GM21529 (cell line): ENCODE data around the gene ZNF662.

Source experiments
- ATAC-seq: cut with Tn5 transposase; IDR thresholded peaks from one replicate; pipeline ENCODE4 v1.9.1; 2021; ENCODE audit not compliant: unreplicated experiment

The ZNF662 gene

DNA sequence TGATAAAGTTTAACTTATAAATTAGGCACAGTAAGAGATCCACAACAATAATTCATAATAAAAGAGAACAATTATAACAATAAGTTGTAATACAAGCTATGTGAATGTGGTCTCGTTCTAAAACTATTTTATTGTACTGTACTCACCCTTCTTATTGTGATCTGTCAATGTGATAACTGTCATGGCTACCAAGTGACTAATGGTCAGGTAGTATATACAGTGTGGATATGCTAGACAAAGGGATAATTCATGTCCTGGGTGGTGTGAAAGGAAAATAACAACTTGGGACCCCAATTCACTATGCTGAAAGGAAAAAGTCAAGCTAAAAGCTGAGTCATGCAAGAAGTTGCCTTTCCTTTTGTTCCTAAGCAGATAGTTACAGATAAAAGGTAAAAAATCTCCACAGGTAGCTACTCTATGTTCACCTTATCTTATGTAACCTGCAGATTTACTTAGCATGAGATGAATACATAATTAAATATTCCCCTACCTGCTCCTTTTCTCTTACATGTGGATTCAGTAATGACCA is 19.6 kb upstream of the ZNF662 start:
- no peak for ATAC-seq

DNA sequence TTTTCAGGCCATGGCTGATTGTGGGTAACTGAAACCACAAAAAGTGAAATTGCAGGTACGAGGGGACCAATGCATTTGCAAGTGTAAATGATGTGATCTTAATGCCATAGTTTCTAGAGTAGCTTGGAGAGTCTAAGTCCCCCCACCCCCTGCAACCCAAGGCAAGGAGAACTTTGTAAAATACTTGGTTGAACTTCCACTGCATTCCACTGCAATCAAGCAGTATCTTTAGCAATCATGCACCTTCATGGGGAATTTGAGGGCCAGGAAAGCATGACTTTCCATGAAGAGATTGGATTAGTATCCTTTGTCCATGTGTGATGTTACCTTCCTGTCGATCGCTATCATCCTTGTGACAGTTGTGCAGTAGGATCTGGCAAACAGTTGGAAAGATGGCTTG is 18.9 kb upstream of the ZNF662 start:
- ATAC-seq = no peak

DNA sequence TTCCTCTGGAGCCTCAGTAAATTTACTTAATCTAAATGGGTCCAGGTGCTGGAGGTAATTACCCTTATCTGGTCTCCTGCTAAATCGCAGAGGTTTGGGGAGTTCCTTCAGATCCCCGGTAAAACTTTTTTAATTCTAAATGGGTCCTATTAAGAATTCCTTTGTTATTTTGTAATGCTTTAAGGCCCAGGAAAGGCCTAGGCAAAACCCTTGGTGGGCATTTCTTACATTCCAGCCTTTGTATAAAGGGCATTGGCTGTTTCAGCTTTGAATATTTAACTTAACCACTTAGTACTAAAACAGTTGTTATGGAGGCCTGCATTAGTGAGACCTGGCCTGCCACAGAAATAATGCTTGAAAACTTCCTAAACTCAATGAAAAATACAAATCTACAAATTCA is 14.9 kb upstream of the ZNF662 start:
- no peak for ATAC-seq

DNA sequence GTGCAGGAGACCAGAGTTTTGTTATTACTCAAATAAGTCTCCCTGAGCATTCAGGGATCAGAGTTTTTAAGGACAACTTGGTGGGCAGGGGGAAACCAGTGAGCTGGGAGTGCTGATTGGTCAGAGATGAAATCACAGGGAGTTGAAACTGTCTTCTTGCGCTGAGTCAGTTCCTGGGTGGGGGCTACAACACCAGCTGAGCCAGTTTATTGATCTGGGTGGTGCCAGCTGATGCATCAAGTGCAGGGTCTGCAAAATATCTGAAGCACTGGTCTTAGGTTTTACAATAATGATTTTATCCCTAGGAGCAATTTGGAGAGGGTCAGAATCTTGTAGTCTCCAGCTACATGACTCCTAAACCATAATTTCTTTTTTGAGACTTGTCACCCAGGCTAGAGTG is 13.8 kb upstream of the ZNF662 start:
- ATAC-seq = no peak

DNA sequence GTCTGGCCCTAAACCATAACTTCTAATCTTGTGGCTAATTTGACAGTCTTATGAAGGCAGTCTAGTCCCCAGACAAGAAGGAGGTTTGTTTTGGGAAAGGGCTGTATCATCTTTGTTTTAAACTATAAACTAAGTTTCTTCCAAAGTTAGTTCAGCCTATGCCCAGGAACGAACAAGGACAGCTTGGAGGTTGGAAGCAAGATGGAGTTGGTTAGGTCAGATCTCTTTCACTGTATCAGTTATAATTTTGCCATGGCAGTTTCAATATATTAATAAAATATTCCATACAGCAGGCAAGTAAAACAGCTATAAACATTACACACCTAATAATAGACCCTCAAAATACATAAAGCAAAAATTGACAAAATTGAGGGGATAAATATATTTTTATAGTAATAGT is 13.1 kb upstream of the ZNF662 start:
- no peak for ATAC-seq

DNA sequence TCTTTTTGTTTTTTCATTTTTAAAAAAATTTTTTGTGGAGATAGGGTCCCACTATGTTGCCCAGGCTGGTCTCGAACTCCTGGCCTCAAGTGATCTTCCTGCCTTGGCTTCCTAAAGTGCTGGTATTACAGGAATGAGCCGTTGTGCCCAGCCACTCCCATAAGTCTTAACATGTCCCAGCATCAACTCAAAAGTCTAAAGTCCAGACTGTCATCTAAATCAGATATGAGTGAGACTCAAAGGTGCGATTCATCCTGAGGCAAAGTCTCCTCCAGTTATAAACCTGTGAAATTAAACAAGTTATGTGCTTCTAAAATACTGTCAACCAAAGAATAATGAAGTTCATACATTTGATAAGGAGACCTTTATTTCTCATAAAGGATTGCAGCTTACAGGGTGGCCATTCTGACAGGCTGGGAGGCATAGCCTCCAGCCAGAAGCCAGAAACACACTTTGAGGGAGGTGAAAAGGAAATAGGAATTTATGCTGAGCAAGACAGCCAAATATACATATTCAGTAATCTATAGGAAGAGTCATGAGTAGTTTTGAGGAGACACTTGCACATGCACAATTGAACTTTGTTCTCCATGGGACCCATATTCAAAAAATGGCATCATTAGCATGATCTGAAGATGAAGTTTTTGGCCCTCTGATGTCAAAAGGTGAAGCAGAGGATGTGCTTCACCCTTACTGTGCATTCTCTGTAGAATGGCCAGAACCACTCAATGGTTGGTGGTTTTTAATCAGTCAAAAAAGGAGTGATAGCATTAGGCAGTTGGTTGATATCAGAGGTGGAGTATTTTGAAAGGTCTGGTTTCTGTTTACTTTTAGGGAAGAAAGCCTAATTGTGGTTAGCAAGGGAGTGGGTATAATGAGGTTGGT is 11.0 kb upstream of the ZNF662 start:
- no peak for ATAC-seq

DNA sequence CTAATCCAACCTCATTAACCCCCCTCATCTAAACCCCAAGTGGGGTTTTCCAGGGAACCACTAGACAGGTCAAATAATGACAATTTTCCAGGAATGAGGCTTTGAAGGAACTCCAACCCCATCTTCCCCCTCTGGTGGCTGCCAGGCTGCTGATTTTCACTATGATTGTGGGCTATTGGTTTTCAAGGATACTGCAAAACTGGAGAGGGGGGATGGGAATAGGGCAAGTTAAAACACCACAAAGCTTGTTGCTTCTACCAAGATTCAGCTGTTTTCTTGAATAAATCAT is 10.4 kb upstream of the ZNF662 start:
- no peak for ATAC-seq

DNA sequence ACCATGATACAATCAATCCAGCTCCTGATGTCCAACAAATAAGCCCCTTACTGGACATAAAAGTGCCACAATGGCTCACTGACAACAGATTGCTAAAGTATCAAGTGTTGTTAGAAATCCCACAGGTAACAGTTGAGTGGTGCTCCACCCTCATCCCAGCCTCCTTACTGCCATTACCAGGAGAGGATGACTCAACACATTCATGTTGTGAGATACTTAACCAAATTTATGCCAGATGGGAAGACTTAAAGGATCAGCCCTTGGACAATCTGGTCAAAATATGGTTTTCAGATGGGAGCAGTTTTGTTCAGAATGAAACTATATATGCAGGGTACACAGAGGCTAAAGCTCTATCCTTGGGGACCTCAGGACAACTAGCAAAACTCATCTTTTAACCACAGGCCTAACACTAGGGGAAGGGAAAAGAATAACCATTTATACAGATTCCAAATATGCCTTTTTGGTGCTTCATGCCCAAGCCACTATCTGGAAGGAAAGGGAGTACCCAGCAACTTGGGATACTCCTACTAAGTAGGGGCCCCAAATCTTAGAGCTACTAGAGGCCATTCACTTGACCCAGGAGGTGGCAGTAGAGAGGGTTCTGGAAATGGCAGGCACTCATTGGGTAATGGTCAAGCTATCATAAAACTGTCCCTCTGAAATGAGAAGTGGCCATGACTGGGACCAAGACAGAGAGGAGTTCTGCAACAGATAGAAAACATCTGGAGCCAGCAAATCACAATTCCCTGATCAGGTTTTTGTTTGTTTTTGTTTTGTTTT is 6.9 kb upstream of the ZNF662 start:
- ATAC-seq = no peak

DNA sequence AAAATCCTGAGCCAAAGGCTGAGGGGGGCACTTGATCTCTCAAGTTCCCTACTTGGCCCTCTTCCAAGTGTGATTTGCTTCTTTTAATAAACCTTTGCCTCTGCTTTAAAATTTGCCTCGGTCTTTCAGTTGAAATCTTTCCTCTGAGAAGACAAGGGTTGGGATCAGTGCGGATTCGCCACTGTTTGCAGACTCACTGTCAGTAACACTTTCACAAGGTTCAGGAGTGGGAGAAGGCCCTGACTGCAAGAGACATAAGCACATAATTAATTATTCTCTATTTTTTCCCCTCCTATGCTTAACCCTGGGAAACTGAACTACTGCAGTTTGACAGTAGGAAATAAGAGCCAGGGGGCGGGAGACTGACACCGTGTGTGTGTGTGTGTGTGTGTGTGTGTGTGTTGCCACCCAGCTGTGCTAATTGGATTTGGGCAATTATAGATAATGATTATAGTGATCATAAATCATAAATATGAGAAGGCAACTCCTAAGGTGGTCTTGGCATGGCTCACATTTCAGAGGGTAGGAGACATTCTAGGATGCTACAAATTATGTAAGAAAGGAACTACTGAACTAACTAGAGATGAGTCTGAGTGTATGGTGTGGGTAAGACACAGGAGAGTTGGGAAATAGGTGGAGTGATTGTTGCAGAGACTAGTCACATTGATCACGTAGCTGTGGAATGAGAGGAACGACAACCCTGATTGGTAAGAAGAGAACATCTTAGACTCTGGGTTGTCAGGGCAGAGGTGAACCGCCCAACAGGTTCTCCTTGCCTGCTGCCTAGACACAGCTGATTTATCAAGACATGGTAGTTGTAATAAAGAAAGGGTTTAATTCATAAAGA is 5.5 kb upstream of the ZNF662 start:
- no peak for ATAC-seq

DNA sequence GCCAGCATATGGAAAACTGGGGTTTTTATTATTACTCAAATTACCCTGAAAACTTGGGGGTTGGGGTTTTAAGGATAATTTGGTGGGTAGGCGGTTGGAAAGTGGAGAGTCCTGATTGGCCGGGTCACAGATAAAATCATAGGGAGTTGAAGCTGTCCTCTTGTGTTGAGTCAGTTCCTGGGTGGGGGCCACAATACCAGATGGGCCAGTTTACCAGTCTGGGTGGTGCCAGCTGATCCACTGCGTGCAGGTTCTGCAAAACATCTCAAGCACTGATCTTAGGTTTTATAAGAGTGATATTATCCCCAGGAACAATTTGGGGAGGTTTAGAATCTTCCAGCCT is 4.9 kb upstream of the ZNF662 start:
- no peak for ATAC-seq

DNA sequence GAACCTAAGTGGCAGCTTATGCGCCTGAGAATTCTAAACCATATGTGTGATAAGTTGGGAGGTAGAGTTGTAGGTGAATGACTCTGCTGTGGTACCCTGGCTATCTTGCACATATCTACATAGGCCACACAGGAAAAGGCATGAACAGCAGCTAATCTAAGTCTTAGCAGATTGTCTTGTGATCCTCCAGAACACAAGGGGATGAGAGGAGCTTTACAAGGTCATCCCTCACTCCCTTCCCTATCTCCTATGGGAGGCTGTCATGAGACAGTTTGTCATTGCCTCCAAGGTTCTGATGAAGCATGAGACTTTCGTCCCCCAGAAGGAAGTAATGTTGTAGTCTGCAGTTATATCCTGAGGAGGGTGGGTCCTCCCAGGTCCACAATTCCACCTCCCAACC is 3.7 kb upstream of the ZNF662 start:
- ATAC-seq = no peak

DNA sequence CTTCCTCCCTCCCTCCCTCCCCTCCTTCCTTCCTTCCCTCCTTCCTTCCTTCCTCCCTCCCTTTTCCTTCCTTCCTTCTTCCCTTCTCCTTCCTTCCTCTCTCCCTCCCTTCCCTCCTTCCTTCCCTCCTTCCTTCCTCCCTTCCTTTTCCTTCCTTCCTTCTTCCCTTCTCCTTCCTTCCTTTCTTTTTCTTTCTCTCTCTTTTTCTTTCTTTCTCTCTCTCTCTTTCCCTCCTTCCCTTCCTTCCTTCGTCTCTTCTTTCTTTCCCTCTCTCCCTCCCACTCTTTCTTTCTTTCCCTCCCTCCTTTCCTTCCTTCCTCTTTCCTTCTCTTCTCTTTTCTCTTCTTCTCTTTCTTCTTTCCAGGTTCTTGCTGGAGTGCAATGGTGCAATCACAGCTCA is 1.9 kb upstream of the ZNF662 start:
- no peak for ATAC-seq

DNA sequence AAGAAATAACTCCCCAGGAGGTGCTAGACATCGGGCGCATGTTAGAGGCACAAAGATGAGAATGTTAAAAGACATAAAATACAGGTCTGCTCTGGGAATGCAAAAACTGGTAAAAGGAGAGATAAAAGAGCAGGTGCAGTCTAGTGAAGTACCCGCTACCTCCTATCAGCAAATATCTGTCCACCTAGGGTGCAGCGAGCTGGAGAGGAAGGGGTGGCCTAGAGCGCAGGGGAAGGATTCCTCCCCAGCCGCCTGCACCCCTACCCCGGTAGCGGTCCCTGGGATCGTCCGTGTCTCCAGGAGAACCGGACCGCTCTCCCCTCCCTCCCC is 237 bp upstream of the ZNF662 start:
- no peak for ATAC-seq

DNA sequence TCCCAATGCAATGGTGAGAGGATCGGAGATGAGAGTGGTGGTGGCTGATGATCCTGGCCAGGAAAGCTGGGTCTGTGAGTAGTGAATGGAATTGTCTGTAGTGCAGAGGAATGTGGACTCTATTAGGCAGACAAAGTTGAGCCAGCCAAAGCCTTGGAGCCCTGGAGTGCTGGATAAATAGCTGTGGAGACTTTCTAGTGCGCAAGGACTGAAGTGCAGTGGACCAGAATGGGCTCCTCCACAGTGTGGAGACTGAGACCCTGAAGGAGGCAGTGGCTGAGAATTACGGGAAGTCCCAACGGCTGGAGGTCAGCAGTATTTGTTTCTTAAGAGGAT is 874 bp downstream of the ZNF662 start:
- no peak for ATAC-seq

DNA sequence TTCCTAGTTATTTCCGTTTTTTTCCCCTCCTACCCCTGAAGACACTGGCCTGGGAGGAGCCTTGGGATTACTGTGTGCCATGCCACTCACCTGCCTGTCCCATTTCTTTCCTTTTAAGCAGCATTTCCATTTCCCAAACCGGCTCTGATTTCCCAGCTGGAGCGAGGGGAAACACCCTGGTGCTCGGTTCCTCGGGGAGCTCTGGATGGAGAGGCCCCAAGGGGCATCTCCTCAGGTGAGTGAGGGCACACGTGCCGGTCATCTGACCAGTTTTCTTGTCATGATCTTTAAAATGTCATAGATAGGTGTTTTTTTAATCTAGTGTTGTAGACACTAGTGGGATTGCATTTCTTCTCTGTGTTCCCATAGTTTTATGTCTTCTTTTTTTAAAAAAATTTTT is 2.7 kb downstream of the ZNF662 start:
- no peak for ATAC-seq

DNA sequence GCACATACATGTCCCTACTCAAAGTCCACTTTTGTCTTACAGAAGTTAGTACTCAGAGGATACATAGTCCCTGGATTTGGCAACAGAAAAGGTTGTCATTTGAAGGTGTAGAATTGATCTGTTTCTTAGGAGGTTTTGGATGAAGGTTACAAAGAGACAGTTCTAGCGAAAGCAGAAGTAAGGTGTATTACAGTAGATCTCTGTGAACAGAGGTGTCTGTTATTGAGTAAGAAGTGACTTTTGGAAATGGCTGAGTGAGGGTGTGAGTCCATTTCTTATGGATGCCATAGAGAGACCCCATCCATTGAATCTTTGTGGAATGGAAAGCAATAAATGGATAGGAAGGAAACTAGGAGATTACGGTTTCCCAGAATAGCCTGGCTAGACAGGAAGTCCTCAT is 5.6 kb downstream of the ZNF662 start:
- ATAC-seq = no peak

DNA sequence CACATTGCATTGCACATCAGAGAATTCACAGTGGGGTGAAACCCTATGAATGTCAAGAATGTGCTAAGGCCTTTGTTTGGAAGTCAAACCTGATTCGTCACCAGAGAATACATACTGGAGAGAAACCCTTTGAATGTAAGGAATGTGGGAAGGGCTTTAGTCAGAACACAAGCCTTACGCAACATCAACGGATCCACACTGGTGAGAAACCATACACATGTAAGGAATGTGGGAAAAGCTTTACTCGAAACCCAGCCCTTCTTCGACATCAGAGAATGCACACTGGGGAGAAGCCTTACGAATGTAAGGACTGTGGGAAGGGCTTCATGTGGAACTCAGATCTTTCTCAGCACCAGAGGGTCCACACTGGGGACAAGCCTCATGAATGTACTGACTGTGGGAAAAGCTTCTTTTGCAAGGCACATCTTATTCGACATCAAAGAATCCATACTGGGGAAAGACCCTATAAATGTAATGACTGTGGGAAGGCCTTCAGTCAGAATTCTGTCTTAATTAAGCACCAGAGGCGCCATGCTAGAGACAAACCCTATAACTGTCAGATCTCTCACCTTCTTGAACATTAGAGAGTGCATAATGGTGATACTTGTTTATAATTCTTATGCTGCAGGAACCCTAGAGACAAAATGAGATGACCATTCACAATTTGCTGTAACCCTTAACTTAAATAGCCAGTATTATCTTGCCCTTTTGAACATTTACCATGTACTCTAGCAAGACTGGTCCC is 9.0 kb downstream of the ZNF662 start:
- no peak for ATAC-seq

DNA sequence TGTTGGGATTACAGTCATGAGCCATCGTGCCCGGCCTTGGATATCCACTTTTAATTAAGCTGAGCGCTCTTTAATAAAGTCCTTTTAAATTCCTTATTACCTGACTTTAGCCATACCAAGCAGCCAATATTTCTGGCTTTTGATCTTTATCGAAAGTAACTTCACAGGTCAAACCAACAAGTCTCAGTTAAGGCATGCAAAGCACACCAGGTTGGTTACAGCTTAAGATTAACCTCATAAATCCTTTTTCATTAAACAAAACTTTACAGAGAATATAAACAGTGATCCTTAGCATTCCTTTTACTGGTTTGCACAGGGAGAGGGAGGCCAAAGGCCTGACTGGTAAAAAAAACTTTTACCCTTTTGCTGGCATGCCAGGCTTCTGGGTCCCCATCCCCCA is 17.7 kb downstream of the ZNF662 start:
- no peak for ATAC-seq

DNA sequence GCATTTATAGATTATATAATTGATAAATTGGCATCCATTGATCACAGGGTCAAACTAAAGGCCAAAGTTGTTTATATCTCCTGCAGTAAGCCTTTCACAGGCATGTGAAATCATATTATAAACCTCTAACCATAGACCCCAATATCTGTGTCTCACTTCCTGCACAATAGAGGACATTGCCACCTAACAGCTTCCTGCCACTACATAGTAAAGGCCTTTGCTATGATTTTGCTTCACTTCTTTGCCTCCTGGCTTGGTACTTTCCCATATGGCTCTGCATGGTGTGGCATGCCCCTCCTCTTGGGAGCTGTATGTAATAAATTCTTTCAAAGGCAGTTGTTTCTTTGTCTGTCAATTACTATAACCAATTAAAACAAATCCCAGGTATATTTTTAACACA is 20.4 kb downstream of the ZNF662 start:
- no peak for ATAC-seq

DNA sequence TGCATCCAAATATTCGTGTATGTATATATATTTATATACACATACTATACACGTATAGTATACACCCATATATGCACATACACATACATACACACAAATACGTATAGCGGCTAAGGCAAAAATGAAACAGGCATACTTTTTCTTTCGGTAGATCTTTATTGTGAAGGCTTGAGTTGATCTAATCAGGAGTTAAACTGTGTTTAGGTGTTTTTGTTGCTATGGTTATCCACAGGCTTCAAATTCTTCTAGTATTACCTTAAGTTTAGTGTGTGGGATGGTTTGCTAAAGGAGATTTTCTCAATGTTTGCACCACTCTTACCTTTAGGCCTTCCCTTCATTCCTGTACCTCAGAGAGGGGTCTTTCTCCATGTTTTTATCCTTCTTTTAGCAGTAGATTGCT is 28.2 kb downstream of the ZNF662 start:
- ATAC-seq = no peak

DNA sequence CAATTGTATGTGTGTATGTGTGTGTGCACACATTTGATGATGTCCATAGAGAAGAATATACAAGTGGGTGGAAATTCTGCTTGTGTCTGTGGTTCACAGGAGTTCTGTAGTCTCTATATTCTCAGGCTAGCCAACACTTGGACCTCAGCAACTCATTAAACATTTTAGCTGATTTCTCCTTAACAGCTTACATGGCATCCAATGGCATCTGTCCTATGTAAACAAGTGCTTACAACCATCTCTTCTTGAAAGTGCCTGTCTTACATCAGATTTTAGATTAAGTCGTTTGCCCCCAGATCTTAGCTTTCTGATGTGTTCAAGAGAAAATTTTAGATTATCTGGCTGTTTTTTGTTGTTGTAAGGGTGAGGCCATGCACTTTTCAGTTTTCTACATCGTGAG is 29.0 kb downstream of the ZNF662 start:
- ATAC-seq = no peak
